Mesothelial cell of epicardium (in vitro differentiated cells): Measurements from ENCODE around the gene ACVR1. TPM values are rescaled to one million over a fixed set of nuclear protein-coding genes. Genes with fewer than 3 reads are reported as not detected.

Experiments
- DNase-seq, 2 experiments: peaks; one replicate each; pipeline ENCODE4 v3.0.0; 2021; ENCODE audit warnings: low spot score in 2 of 2; ENCODE audit not compliant: unreplicated experiment in 2 of 2
- H3K27ac Mint-ChIP-seq: 2 replicates; pipeline ENCODE4 v1.8.0; 2021; ENCODE audit warnings: mixed read lengths
- H3K27me3 Mint-ChIP-seq: 2 replicates; pipeline ENCODE4 v1.8.0; 2021; ENCODE audit warnings: low read depth, mixed read lengths
- H3K36me3 Mint-ChIP-seq: 2 replicates; pipeline ENCODE4 v1.8.0; 2021; ENCODE audit warnings: mixed read lengths
- H3K4me1 Mint-ChIP-seq: 2 replicates; pipeline ENCODE4 v1.8.0; 2021; ENCODE audit warnings: mixed read lengths
- H3K4me3 Mint-ChIP-seq: 2 replicates; pipeline ENCODE4 v1.8.0; 2021; ENCODE audit warnings: mild to moderate bottlenecking, moderate library complexity, mixed read lengths
- H3K9me3 Mint-ChIP-seq: 2 replicates; pipeline ENCODE4 v1.8.0; 2021; ENCODE audit warnings: mixed read lengths
- CTCF ChIP-seq: fragments of 200-600 bp; sonication (generic); IDR thresholded peaks from one replicate; pipeline ENCODE4 v1.5.0; 2021; ENCODE audit warnings: antibody characterized with exemption; ENCODE audit not compliant: unreplicated experiment
- total RNA-seq: library from RNA; stranded (reverse); gene quantifications from 3 replicates; pipeline ENCODE4 v1.2.1, GENCODE V29; 2021

Gene ACVR1
- total RNA-seq, 1 donor from 2014 or later = 27.5 TPM

- peaks cover 12% of the 10 kb centered on the region for H3K4me1 Mint-ChIP-seq
- no peaks in the 10 kb centered on the region for H3K27me3 Mint-ChIP-seq
- H3K36me3 Mint-ChIP-seq = no peaks in the 10 kb centered on the region
- DNase-seq = no peak
- H3K4me3 Mint-ChIP-seq = no peak overlapping the region
- no peaks in the 10 kb centered on the region for H3K9me3 Mint-ChIP-seq
- H3K27ac Mint-ChIP-seq = no peak overlapping the region
- no peak for TF ChIP-seq CTCF
These were observed 86.9 kb downstream of the ACVR1 start for GRCh38 chr2:157789256-157789655.

DNA sequence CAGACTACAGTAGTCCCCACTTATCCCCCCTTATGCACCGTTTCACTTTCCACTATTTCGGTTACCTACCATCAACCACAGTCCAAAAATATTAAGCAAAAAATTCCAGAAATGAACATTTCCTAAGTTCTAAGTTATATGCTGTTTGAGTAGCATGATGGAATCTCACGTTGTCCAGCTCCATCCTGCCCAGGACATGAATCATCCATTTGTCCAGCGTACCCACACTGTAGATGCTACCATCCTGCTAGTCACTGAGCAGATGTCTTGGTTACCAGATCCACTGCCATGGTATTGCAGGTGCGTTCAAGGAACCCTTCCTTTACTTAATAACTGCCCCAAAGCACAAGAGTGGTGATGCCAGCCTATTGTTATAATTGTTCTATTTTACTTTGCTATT is 87.9 kb downstream of the ACVR1 start:
- Mint-ChIP-seq H3K4me1 (peaks cover 12% of the 10 kb centered on the region), H3K27ac (no peak overlapping the region), H3K9me3 (no peaks in the 10 kb centered on the region), H3K4me3 (no peak overlapping the region), H3K36me3 (no peaks in the 10 kb centered on the region), H3K27me3 (no peaks in the 10 kb centered on the region)
- DNase-seq = no peak
- TF ChIP-seq CTCF = no peak

GRCh38 chr2:157787364-157787938 is 88.7 kb downstream of the ACVR1 start:
- Mint-ChIP-seq H3K9me3 (no peaks in the 10 kb centered on the region), H3K27ac (no peak overlapping the region), H3K36me3 (no peaks in the 10 kb centered on the region), H3K4me1 (peaks cover 16% of the 10 kb centered on the region), H3K27me3 (no peaks in the 10 kb centered on the region), H3K4me3 (no peak overlapping the region)
- no peak for DNase-seq
- no peak for TF ChIP-seq CTCF

GRCh38 chr2:157786663-157787363 is 89.3 kb downstream of the ACVR1 start:
- peaks cover 20% of the 10 kb centered on the region for H3K4me1 Mint-ChIP-seq
- no peak overlapping the region for H3K4me3 Mint-ChIP-seq
- H3K27ac Mint-ChIP-seq = no peak overlapping the region
- H3K27me3 Mint-ChIP-seq = no peaks in the 10 kb centered on the region
- no peaks in the 10 kb centered on the region for H3K9me3 Mint-ChIP-seq
- no peak for TF ChIP-seq CTCF
- no peak for DNase-seq
- H3K36me3 Mint-ChIP-seq = no peaks in the 10 kb centered on the region

DNA sequence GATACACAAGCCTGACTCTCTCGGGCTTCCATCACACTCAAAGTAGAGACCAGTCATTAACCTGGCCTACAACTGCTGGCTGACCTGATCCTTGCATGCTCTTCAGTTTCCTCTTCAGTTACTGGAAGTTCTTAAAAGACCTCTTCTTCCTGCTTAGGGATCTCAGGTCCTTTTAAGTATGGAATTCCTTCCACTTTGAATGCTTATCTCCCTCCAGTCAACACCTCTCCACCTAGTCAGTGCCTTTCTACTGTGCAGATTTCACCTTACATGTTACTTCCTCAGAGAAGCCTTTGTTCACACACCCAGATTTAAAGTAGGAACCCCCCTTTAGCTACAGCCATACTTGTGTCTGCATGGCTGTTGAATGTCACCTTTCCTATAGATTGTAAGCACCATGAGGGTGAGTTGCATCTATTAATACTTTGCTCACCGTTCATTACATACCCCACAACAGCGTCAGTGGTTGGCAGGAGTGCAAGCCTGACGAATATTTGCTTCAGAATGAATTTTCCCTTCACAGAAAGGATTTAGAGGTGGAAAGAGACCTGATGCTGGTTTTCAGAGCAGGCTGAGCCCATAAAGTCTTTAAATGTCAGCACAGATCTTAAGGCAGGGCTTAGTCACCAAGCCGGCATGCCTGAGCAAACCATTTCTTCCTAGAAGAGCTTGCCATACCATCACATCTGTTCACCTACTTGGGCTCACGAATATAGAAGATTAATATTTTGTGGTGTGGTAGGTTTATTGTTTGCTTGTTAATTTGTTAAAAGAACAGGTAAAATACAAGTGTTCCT is 90.1 kb downstream of the ACVR1 start:
- Mint-ChIP-seq H3K27me3 (no peaks in the 10 kb centered on the region), H3K4me3 (no peak overlapping the region), H3K27ac (no peak overlapping the region), H3K4me1 (peaks cover 20% of the 10 kb centered on the region), H3K36me3 (no peaks in the 10 kb centered on the region), H3K9me3 (no peaks in the 10 kb centered on the region)
- DNase-seq = no peak
- TF ChIP-seq CTCF = no peak
